ENCODE data around the gene SLC4A7.

GRCh38 chr3:27509376-27509775, 25.2 kb upstream of the SLC4A7 start:
- TF ChIP-seq POLR2AphosphoS5 (IDR thresholded peaks at IDR 0.05; ENCODE audit: low read depth) (no peak), CTCF (IDR thresholded peaks at IDR 0.05; ENCODE audit: insufficient read depth, low read length) (no peak)

Measured in HL-60 (cell line).